GM04503 (cell line): ENCODE results near the gene DENND2A.
"Not testable (repeated sequence)": the region's sequence is repeated elsewhere in the genome, so short reads cannot be mapped to it uniquely, and the experiment has no call there.

ENCODE experiments used
- DNase-seq: peaks from one replicate; pipeline ENCODE4 v3.0.0-alpha.2; 2012; ENCODE audit warnings: low read depth

DENND2A gene

DNA sequence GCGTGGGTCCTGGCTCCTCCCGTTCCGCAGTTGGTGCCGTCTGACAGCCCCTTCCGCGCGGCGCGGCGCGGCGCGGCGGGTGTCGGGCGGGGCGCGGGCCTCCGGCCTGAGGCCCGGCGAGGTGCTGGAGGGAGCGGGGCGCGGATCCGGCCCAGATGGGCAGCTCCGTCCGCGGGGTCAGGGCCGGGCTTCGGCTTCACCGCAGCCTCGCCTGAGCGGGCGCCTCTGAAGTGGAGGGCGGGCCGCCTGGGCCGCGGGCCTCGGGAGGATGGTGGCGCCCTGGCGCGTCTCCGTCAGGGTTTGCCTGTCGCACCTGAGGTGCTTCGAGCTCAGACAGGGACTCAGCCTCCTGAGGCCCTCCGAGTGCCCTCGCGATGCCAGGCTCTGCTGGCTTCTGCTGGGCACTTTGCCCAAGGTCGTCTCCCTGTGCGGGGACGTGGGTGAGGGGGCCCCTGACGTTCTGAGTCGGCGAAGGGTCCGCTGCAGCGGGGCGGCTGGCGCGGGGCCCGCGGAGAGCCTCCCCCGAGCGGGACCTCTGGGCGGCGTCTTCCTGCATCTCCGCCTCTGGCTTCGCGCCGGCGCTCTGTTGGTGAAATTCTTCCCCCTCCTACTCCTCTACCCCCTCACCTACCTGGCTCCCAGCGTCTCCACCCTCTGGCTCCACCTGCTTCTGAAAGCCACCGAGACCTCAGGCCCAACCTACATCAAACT is 32.6 kb upstream of the DENND2A start:
- DNase-seq: no peak

GRCh38 chr7:140672382-140673062 is 31.9 kb upstream of the DENND2A start, which contains the start of gene ADCK2:
TSS of gene ADCK2 (plus strand) at chr7:140672945. CDS start at chr7:140673331, 386 bp downstream.
- DNase-seq: no peak

- DNase-seq: no peak
These were observed 31.4 kb upstream of the DENND2A start for GRCh38 chr7:140671966-140672365.

DNA sequence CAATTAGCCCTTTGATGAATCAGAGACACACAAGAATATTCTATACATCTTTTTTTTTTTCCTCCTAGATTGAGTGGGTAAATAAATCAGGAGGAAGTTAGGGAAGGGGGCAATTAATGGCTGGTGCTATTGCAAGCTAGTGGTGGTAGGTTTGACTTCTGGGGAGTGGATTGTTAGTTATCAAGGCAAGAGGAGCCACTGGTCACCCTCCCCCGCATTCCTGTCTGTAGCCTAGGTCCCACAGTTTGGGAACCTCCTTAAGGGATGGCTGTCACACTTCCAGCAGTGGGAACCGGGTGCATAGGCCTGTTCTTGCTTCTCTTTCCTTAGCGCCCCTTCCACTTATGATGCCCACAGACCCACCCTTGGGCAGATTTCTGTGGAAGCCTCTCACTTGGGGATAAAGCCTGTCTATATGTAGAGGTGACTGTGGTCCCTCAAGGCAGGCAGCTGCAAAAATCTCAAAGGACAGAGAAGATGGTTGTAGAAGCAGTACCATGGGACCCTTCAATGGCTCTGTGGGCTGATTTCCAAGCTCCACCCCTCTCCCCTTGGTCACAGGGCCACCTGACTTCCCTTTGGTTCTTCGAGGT is 29.8 kb upstream of the DENND2A start:
- DNase-seq: no peak

GRCh38 chr7:140669862-140670261 is 29.2 kb upstream of the DENND2A start:
- not testable (repeated sequence) for DNase-seq

GRCh38 chr7:140669352-140669751 is 28.7 kb upstream of the DENND2A start:
- no peak for DNase-seq

- no peak for DNase-seq
These were observed 28.0 kb upstream of the DENND2A start for GRCh38 chr7:140668641-140669040.

GRCh38 chr7:140667476-140667875 is 26.9 kb upstream of the DENND2A start:
- no peak for DNase-seq

- DNase-seq: not testable (repeated sequence)
These were observed 22.3 kb upstream of the DENND2A start for GRCh38 chr7:140662938-140663337.

DNA sequence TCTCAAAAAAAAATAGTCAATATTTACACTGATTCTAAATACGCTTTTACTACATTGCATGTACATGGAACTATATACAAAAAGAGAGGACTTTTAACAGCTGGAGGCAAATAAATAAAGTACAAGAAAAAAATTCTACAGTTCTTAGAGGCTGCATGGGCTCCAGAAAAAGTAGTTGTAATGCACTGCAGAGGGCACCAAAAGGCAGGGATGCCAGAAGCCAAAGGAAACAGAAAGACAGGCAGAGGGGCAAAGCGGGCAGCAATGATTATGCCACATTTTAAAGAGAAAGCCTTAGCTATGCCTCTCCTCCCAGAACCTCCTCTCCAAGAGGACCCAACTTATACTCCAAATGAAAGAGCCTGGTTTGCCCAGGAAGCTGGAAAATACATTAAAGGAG is 20.5 kb upstream of the DENND2A start:
- DNase-seq: no peak

- no peak for DNase-seq
These were observed 19.2 kb upstream of the DENND2A start for GRCh38 chr7:140659856-140660255.

DNA sequence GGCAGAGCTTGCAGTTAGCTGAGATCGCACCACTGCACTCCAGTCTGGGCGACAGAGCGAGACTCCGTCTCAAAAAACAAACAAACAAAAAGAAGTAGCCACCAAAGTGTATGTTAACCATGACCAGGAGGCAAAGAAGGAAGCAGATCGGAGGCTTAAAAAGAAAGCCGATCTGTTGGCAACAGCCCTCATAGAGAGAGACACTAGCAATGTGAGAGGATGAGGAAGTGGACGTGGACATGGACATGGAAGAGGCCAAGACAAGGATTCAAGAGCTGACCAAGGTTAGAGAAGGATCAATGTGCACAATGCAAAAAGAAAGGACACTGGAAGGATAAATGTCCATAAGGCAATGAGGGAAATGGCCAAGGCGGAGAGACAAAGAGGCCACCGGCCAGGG is 17.3 kb upstream of the DENND2A start:
- DNase-seq: no peak

DNA sequence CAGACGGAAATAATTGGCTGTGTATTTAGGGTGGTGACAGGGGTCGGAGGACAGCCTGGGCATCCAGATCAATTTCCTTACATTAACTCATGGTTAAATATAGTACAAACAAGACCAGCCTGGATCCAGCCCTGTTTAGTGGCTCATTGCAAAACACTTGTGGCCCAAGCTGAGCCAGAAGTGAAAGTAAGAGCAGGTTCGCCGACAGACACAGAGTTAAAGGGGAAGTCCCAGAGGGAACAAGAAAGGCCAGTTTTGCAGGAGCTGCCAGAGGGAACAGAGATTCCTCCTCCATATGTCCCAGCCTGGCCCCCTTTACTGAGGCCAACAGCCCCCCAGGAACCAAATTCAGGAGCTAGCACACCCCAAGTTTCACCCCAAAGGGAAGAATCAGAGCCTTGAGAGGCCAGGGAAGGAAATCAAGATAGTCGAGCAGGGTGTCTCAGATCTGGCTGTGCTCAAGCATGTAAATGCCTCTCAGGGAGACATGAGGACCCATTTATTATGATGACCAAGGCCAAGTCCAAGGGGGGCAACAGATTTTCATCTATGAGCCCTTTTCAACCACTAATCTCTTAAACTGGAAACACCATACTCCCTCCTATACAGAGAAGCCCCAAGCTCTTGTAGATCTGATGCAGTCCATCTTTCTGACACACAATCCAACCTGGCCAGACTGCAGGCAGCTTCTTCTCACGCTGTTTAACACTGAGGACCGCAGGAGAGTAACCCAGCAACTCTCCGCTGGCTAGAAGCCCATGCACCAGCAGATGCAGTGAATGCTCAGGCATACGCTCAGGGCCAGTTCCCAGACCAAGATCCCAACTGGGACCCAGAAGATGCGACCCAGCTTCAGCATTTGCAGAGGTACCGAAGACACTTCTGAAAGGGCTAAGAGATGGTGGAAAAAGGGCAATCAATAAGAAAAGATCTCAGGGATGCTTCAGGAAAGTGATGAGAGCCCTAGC is 16.2 kb upstream of the DENND2A start:
- DNase-seq: no peak

GRCh38 chr7:140655511-140656408 is 15.1 kb upstream of the DENND2A start:
- no peak for DNase-seq

DNA sequence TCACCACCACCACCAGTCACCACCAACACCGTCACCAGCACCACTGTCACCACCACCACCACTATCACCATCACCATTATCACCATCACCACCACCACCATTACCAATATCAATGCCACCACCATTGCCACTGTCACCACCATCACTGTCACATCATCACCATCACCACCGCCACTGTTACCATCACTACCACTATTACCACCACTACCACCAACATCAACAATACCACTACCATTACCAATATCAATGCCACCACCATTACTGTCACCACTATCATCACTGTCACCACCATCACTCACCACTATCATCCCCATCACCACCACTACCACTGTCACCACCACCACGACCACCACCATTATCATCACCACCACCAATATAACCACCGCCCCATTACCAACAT is 14.0 kb upstream of the DENND2A start:
- no peak for DNase-seq

- DNase-seq: no peak
These were observed 13.4 kb upstream of the DENND2A start for GRCh38 chr7:140654109-140654387.

DNA sequence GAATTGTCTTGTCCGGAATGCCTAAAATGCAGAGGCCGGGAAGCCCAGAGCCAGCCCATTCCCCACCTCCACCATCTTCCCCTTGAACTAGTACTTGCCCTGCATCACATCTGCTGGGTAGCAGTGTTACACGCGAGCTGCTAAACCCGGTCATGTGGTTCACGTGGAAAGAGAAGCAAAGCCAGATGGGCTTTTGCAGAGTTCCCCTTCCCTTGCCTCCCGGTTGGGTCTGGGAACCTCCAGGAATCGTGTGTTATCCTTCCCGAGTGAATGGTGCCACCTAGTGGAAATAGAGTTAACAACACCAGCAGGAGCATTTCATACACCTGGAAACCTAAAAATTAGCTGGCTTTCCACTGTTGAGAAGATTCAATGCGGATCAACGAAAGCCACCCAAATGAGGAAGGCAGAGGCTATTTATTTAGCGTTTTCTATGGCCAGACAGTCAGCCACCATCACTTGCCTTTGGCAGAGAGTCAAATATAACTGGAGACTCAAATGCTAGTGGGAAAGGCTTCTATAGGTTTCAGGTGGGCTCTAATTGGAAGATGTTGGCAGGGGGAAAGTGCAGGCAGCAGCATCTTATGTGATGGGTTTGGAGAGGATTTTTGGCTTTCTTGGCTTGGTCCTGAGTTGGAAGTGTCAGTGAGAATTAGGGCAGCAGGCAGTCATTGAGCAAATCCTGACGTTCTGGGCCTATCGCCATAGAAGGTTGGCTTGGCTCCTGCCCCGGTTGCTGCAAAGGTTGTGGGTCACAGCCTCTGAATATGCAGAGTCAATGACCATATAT is 12.9 kb upstream of the DENND2A start:
- peak; percentile 44 for DNase-seq

- DNase-seq: no peak
These were observed 9.8 kb upstream of the DENND2A start for GRCh38 chr7:140650367-140650766.

DNA sequence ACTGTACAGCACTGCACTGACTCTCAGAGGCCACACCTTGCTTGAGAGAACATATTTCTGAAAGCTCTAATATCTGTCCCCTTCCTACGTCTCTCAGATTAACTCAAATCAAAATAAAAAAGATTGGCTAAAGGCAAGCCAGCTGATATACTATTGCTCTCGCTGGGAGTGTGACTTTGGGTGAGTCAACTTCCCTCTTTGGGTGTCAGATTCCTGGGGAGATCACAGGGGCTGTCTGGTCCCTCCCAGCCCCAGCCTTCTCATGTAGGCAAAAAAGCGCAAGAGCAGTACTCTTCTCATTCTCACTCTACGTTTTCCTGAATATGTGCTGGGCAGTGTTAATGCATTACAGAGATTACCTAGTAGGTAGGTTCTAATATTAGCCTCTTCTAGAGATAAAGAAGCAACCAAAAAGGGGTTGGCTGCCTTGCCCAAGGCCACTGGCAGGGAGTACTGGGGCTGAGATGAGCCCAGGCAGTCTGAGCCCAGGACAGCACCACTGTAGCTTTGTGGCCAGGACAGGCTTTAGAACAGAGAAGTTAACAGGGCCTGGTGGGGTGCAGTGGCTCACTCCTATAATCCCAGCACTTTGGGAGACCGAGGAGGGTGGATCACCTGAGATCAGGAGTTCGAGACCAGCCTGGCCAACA is 9.1 kb upstream of the DENND2A start:
- DNase-seq: no peak
